WTC11 (cell line): ENCODE data around the gene INPP5A. TPM values are rescaled to one million over a fixed set of nuclear protein-coding genes. Genes with fewer than 3 reads are reported as not detected.

Experiments
- ATAC-seq: fragments of 200-7000 bp; cut with Tn5 transposase; 2 replicates; pipeline ENCODE4 v1.10.0; 2021; ENCODE audit warnings: mild to moderate bottlenecking, moderate library complexity
- CTCF ChIA-PET: fragments of 300-600 bp; sonication (Branson Sonifier 250); formaldehyde crosslinking; loops from one replicate; lab custom pipeline; 2021; ENCODE audit warnings: antibody characterized with exemption; lab: Charles Lee
- POLR2A ChIA-PET: fragments of 350-600 bp; sonication (Branson Sonifier 250); formaldehyde crosslinking; loops from one replicate; lab custom pipeline; 2021; ENCODE audit warnings: antibody characterized with exemption; lab: Charles Lee
- DNase-seq: peaks from one replicate; pipeline ENCODE4 v3.0.0; 2021; ENCODE audit warnings: low spot score
- H3K27ac Mint-ChIP-seq: 2 replicates; pipeline ENCODE4 v1.8.0; 2021; ENCODE audit warnings: mixed read lengths
- H3K27me3 Mint-ChIP-seq: 2 replicates; pipeline ENCODE4 v1.8.0; 2021; ENCODE audit warnings: low read depth, mild to moderate bottlenecking, moderate library complexity, mixed read lengths
- H3K36me3 Mint-ChIP-seq: 2 replicates; pipeline ENCODE4 v1.8.0; 2021; ENCODE audit warnings: mixed read lengths
- H3K4me1 Mint-ChIP-seq: 2 replicates; pipeline ENCODE4 v1.8.0; 2022; ENCODE audit warnings: mixed read lengths
- H3K4me3 Mint-ChIP-seq: 2 replicates; pipeline ENCODE4 v1.8.0; 2021; ENCODE audit warnings: mild to moderate bottlenecking, moderate library complexity, mixed read lengths
- H3K9me3 Mint-ChIP-seq: 2 replicates; pipeline ENCODE4 v1.8.0; 2021; ENCODE audit warnings: mixed read lengths
- ESRRA ChIP-seq: sonication (generic); formaldehyde crosslinking; IDR thresholded peaks from 2 replicates; pipeline ENCODE4 v1.8.1; 2022; ENCODE audit warnings: mild to moderate bottlenecking, missing genetic modification reagents, borderline replicate concordance
- FOXP1 ChIP-seq: sonication (generic); formaldehyde crosslinking; IDR thresholded peaks from 2 replicates; pipeline ENCODE4 v1.8.0; 2022; ENCODE audit warnings: missing genetic modification reagents, mild to moderate bottlenecking, moderate library complexity, borderline replicate concordance
- JAZF1 ChIP-seq: fragments of 250-450 bp; sonication (Bioruptor Pico); IDR thresholded peaks from 2 replicates; pipeline ENCODE4 v1.9.0; 2021; ENCODE audit warnings: moderate library complexity, mild to moderate bottlenecking, inconsistent platforms
- SMAD3 ChIP-seq: sonication (generic); formaldehyde crosslinking; IDR thresholded peaks from 2 replicates; pipeline ENCODE4 v1.8.0; 2022; ENCODE audit warnings: missing genetic modification reagents, mild to moderate bottlenecking, borderline replicate concordance
- SMAD4 ChIP-seq: sonication (generic); formaldehyde crosslinking; IDR thresholded peaks from 2 replicates; pipeline ENCODE4 v1.8.0; 2022; ENCODE audit warnings: mild to moderate bottlenecking, missing genetic modification reagents
- TP53 ChIP-seq: sonication (generic); formaldehyde crosslinking; IDR thresholded peaks from 2 replicates; pipeline ENCODE4 v1.8.1; 2023; ENCODE audit warnings: mild to moderate bottlenecking, missing genetic modification reagents
- ZNF138 ChIP-seq: sonication (generic); formaldehyde crosslinking; conservative IDR thresholded peaks from 2 replicates; pipeline ENCODE4 v1.8.1; 2022; ENCODE audit warnings: mild to moderate bottlenecking, moderate library complexity, missing genetic modification reagents
- ZNF219 ChIP-seq: sonication (generic); formaldehyde crosslinking; IDR thresholded peaks from 2 replicates; pipeline ENCODE4 v1.8.0; 2023; ENCODE audit warnings: missing genetic modification reagents, mild to moderate bottlenecking, borderline replicate concordance
- ZNF232 ChIP-seq: sonication (generic); formaldehyde crosslinking; IDR thresholded peaks from 2 replicates; pipeline ENCODE4 v1.8.0; 2022; ENCODE audit warnings: mild to moderate bottlenecking, missing genetic modification reagents
- ZNF396 ChIP-seq: fragments of 250-450 bp; sonication (Bioruptor Pico); IDR thresholded peaks from 2 replicates; pipeline ENCODE4 v1.8.0; 2021; ENCODE audit warnings: mild to moderate bottlenecking, moderate library complexity, borderline replicate concordance
- ZNF416 ChIP-seq: fragments of 250-450 bp; sonication (Bioruptor Pico); IDR thresholded peaks from 2 replicates; pipeline ENCODE4 v1.9.0; 2021; ENCODE audit warnings: mild to moderate bottlenecking, inconsistent platforms
- ZNF423 ChIP-seq: fragments of 250-450 bp; sonication (Bioruptor Pico); IDR thresholded peaks from 2 replicates; pipeline ENCODE4 v2.1.2; 2022; ENCODE audit warnings: mild to moderate bottlenecking, moderate library complexity
- total RNA-seq: library from RNA; stranded (reverse); gene quantifications from 3 replicates; pipeline ENCODE4 v1.2.3, GENCODE V29; 2021
- TF ChIP-seq, protein P1 (sequence below): sonication (generic); formaldehyde crosslinking; IDR thresholded peaks from 2 replicates; pipeline ENCODE4 v1.8.1; 2023; ENCODE audit warnings: mild to moderate bottlenecking, missing genetic modification reagents
- TF ChIP-seq, protein P2 (sequence below): fragments of 250-450 bp; sonication (Bioruptor Pico); IDR thresholded peaks from 2 replicates; pipeline ENCODE4 v1.8.0; 2021; ENCODE audit warnings: mild to moderate bottlenecking
- TF ChIP-seq, protein P3 (sequence below): sonication (generic); formaldehyde crosslinking; IDR thresholded peaks from 2 replicates; pipeline ENCODE4 v1.8.1; 2022; ENCODE audit warnings: low read depth, missing genetic modification reagents, borderline replicate concordance
- TF ChIP-seq, protein P4 (sequence below): sonication (generic); formaldehyde crosslinking; IDR thresholded peaks from 2 replicates; pipeline ENCODE4 v1.8.1; 2023; ENCODE audit warnings: mild to moderate bottlenecking, missing genetic modification reagents, moderate library complexity
- TF ChIP-seq, protein P5 (sequence below): sonication (generic); formaldehyde crosslinking; IDR thresholded peaks from 2 replicates; pipeline ENCODE4 v1.8.1; 2023; ENCODE audit warnings: mild to moderate bottlenecking, missing genetic modification reagents, borderline replicate concordance
- TF ChIP-seq, protein P6 (sequence below): sonication (generic); formaldehyde crosslinking; IDR thresholded peaks from 2 replicates; pipeline ENCODE4 v1.8.0; 2022; ENCODE audit warnings: mild to moderate bottlenecking, missing genetic modification reagents
- TF ChIP-seq, protein P7 (sequence below): sonication (generic); formaldehyde crosslinking; IDR thresholded peaks from 2 replicates; pipeline ENCODE4 v1.8.1; 2022; ENCODE audit warnings: missing genetic modification reagents, borderline replicate concordance
- TF ChIP-seq, protein P8 (sequence below): sonication (generic); formaldehyde crosslinking; IDR thresholded peaks from 2 replicates; pipeline ENCODE4 v1.8.0; 2023; ENCODE audit warnings: missing genetic modification reagents, mild to moderate bottlenecking, borderline replicate concordance

The INPP5A gene
- total RNA-seq, 1 experiment from 2014 or later: 22.1 TPM

DNA sequence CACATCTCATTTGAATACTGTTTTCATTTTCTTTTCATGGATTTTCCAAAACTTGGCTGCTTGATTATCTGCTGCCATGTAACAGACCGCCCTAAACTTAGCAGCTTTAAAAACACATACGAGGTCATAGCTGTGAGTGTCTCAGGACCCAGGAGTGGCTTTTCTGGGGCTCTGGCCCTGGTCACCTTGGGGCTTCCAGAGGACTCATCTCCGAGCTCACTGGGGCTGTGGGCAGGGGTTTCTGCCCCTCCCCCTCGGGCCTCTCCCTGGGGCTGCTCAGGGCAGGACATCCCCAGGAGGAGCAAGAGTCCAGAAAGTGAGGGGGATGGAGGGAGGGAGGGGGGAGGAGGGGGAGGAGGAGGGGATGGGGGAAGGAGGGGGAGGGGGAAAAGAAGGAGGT is 171.3 kb downstream of the INPP5A start:
- CTCF ChIA-PET: no interaction called here
- ATAC-seq (no peak), DNase-seq (no peak)
- peaks cover 5% of the 10 kb centered on the region for H3K4me1 Mint-ChIP-seq
- H3K9me3 Mint-ChIP-seq: peaks cover 27% of the 10 kb centered on the region
- no peak overlapping the region for H3K4me3 Mint-ChIP-seq
- no peak overlapping the region for H3K27ac Mint-ChIP-seq
- peaks cover 13% of the 10 kb centered on the region for H3K36me3 Mint-ChIP-seq
- TF ChIP-seq, protein P1, sequence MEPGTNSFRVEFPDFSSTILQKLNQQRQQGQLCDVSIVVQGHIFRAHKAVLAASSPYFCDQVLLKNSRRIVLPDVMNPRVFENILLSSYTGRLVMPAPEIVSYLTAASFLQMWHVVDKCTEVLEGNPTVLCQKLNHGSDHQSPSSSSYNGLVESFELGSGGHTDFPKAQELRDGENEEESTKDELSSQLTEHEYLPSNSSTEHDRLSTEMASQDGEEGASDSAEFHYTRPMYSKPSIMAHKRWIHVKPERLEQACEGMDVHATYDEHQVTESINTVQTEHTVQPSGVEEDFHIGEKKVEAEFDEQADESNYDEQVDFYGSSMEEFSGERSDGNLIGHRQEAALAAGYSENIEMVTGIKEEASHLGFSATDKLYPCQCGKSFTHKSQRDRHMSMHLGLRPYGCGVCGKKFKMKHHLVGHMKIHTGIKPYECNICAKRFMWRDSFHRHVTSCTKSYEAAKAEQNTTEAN (CRISPR knock-in tag): no peak
- TF ChIP-seq, protein P2, sequence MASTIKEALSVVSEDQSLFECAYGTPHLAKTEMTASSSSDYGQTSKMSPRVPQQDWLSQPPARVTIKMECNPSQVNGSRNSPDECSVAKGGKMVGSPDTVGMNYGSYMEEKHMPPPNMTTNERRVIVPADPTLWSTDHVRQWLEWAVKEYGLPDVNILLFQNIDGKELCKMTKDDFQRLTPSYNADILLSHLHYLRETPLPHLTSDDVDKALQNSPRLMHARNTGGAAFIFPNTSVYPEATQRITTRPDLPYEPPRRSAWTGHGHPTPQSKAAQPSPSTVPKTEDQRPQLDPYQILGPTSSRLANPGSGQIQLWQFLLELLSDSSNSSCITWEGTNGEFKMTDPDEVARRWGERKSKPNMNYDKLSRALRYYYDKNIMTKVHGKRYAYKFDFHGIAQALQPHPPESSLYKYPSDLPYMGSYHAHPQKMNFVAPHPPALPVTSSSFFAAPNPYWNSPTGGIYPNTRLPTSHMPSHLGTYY (CRISPR knock-in tag): no peak
- TF ChIP-seq, protein P3, sequence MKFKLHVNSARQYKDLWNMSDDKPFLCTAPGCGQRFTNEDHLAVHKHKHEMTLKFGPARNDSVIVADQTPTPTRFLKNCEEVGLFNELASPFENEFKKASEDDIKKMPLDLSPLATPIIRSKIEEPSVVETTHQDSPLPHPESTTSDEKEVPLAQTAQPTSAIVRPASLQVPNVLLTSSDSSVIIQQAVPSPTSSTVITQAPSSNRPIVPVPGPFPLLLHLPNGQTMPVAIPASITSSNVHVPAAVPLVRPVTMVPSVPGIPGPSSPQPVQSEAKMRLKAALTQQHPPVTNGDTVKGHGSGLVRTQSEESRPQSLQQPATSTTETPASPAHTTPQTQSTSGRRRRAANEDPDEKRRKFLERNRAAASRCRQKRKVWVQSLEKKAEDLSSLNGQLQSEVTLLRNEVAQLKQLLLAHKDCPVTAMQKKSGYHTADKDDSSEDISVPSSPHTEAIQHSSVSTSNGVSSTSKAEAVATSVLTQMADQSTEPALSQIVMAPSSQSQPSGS (CRISPR knock-in tag): no peak
- TF ChIP-seq JAZF1 (CRISPR knock-in tag) (no peak), ZNF396 (CRISPR knock-in tag) (no peak), ZNF138 (CRISPR knock-in tag) (no peak), FOXP1 (no peak), ZNF423 (CRISPR knock-in tag) (no peak), ZNF232 (CRISPR knock-in tag) (no peak), SMAD3 (CRISPR knock-in tag) (no peak), ZNF416 (CRISPR knock-in tag) (no peak), ZNF219 (CRISPR knock-in tag) (no peak), SMAD4 (CRISPR knock-in tag) (no peak), TP53 (CRISPR knock-in tag) (no peak), ESRRA (CRISPR knock-in tag) (no peak)
- TF ChIP-seq, protein P4, sequence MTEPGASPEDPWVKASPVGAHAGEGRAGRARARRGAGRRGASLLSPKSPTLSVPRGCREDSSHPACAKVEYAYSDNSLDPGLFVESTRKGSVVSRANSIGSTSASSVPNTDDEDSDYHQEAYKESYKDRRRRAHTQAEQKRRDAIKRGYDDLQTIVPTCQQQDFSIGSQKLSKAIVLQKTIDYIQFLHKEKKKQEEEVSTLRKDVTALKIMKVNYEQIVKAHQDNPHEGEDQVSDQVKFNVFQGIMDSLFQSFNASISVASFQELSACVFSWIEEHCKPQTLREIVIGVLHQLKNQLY (CRISPR knock-in tag): no peak
- TF ChIP-seq, protein P5, sequence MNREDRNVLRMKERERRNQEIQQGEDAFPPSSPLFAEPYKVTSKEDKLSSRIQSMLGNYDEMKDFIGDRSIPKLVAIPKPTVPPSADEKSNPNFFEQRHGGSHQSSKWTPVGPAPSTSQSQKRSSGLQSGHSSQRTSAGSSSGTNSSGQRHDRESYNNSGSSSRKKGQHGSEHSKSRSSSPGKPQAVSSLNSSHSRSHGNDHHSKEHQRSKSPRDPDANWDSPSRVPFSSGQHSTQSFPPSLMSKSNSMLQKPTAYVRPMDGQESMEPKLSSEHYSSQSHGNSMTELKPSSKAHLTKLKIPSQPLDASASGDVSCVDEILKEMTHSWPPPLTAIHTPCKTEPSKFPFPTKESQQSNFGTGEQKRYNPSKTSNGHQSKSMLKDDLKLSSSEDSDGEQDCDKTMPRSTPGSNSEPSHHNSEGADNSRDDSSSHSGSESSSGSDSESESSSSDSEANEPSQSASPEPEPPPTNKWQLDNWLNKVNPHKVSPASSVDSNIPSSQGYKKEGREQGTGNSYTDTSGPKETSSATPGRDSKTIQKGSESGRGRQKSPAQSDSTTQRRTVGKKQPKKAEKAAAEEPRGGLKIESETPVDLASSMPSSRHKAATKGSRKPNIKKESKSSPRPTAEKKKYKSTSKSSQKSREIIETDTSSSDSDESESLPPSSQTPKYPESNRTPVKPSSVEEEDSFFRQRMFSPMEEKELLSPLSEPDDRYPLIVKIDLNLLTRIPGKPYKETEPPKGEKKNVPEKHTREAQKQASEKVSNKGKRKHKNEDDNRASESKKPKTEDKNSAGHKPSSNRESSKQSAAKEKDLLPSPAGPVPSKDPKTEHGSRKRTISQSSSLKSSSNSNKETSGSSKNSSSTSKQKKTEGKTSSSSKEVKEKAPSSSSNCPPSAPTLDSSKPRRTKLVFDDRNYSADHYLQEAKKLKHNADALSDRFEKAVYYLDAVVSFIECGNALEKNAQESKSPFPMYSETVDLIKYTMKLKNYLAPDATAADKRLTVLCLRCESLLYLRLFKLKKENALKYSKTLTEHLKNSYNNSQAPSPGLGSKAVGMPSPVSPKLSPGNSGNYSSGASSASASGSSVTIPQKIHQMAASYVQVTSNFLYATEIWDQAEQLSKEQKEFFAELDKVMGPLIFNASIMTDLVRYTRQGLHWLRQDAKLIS (CRISPR knock-in tag): no peak
- TF ChIP-seq, protein P6, sequence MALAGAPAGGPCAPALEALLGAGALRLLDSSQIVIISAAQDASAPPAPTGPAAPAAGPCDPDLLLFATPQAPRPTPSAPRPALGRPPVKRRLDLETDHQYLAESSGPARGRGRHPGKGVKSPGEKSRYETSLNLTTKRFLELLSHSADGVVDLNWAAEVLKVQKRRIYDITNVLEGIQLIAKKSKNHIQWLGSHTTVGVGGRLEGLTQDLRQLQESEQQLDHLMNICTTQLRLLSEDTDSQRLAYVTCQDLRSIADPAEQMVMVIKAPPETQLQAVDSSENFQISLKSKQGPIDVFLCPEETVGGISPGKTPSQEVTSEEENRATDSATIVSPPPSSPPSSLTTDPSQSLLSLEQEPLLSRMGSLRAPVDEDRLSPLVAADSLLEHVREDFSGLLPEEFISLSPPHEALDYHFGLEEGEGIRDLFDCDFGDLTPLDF (CRISPR knock-in tag): no peak
- TF ChIP-seq, protein P7, sequence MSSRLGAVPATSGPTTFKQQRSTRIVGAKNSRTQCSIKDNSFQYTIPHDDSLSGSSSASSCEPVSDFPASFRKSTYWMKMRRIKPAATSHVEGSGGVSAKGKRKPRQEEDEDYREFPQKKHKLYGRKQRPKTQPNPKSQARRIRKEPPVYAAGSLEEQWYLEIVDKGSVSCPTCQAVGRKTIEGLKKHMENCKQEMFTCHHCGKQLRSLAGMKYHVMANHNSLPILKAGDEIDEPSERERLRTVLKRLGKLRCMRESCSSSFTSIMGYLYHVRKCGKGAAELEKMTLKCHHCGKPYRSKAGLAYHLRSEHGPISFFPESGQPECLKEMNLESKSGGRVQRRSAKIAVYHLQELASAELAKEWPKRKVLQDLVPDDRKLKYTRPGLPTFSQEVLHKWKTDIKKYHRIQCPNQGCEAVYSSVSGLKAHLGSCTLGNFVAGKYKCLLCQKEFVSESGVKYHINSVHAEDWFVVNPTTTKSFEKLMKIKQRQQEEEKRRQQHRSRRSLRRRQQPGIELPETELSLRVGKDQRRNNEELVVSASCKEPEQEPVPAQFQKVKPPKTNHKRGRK (CRISPR knock-in tag): no peak
- TF ChIP-seq, protein P8, sequence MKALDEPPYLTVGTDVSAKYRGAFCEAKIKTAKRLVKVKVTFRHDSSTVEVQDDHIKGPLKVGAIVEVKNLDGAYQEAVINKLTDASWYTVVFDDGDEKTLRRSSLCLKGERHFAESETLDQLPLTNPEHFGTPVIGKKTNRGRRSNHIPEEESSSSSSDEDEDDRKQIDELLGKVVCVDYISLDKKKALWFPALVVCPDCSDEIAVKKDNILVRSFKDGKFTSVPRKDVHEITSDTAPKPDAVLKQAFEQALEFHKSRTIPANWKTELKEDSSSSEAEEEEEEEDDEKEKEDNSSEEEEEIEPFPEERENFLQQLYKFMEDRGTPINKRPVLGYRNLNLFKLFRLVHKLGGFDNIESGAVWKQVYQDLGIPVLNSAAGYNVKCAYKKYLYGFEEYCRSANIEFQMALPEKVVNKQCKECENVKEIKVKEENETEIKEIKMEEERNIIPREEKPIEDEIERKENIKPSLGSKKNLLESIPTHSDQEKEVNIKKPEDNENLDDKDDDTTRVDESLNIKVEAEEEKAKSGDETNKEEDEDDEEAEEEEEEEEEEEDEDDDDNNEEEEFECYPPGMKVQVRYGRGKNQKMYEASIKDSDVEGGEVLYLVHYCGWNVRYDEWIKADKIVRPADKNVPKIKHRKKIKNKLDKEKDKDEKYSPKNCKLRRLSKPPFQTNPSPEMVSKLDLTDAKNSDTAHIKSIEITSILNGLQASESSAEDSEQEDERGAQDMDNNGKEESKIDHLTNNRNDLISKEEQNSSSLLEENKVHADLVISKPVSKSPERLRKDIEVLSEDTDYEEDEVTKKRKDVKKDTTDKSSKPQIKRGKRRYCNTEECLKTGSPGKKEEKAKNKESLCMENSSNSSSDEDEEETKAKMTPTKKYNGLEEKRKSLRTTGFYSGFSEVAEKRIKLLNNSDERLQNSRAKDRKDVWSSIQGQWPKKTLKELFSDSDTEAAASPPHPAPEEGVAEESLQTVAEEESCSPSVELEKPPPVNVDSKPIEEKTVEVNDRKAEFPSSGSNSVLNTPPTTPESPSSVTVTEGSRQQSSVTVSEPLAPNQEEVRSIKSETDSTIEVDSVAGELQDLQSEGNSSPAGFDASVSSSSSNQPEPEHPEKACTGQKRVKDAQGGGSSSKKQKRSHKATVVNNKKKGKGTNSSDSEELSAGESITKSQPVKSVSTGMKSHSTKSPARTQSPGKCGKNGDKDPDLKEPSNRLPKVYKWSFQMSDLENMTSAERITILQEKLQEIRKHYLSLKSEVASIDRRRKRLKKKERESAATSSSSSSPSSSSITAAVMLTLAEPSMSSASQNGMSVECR (CRISPR knock-in tag): no peak
- TF ChIP-seq, all 79 proteins: peak for 0
- H3K27me3 Mint-ChIP-seq: no peaks in the 10 kb centered on the region
- POLR2A ChIA-PET: no interaction called here
